LNCAP (cell line): ENCODE measurements around the gene KCNK4.

Experiments used
- CTCF ChIP-seq: fragments of 450-650 bp; IDR thresholded peaks from 2 replicates; pipeline ENCODE4 v1.5.1; 2017; ENCODE audit warnings: mild to moderate bottlenecking

Gene KCNK4

GRCh38 chr11:64278576-64279190 is 12.4 kb upstream of the KCNK4 start:
- no peak for TF ChIP-seq CTCF

- no peak for TF ChIP-seq CTCF
Observed at GRCh38 chr11:64281957-64282770, 8.9 kb upstream of the KCNK4 start.

DNA sequence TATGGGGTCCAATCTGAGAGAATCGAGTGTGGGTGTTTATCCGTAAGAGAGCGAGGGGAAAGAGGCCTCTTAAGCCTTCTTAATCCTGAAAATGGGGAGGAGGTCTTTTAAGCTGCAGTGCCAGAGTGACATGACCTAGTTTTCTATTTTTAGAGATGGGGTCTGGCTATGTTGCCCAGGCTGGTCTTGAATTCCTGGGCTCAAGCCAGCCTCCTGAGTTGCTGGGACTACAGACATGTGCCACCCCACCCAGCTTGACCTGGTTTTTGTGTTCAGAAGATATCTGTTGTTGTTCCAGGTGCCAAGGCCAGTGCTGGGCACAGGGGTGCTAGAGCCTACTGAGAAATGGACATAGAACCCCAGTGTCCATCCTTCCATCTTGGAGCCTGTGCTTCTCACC is 8.0 kb upstream of the KCNK4 start:
- TF ChIP-seq CTCF, result no peak

DNA sequence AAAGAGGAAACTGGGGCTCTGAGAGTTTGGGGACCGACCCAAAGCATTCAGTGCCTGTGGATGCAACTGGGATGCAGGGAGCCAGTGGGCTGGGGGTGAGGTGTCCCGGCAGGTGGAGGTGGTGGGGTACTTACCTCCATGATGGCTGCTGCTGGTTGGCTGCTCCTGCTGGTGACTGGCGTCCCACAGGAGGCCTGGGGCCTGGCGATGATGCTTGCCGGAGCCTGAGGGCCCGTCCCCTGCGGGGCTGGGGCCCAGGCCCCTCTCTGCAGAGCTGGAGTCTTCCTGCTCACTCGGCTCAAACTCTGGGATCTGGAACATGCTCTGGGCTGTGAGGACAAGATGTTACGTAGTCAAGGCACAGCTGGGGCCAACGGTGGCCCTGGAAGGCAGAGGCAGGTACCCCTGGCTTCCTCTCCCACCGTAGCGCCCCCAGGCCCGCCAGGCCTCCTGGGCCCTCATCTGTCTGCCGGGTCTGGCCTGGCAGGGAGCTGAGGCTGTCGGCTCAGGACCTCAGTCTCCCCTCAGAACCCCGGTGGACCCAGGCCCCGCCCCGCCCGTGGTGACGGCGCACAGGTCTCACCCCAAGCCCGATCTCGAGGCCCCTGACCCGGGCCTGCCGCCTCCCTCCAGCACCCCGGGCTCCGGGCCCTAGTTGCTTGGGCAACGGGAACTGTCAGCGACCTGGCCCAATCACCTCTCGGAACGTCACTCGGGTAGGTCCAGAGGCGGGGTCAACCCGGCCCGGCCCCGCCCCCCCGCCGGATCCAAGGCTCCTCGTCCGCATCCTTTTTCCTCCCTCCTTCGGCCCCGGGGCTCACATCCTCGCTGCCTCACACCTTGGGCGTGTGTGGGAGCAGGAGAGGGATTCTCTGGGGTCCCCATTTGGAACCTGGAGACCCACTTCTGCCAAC is 6.8 kb upstream of the KCNK4 start, which contains the start of gene BAD:
Gene BAD, minus strand, starts transcription at position 618 of the 914 bp plus-strand sequence. Its CDS starts 297 bp downstream, at position 321.
- TF ChIP-seq CTCF, result no peak

DNA sequence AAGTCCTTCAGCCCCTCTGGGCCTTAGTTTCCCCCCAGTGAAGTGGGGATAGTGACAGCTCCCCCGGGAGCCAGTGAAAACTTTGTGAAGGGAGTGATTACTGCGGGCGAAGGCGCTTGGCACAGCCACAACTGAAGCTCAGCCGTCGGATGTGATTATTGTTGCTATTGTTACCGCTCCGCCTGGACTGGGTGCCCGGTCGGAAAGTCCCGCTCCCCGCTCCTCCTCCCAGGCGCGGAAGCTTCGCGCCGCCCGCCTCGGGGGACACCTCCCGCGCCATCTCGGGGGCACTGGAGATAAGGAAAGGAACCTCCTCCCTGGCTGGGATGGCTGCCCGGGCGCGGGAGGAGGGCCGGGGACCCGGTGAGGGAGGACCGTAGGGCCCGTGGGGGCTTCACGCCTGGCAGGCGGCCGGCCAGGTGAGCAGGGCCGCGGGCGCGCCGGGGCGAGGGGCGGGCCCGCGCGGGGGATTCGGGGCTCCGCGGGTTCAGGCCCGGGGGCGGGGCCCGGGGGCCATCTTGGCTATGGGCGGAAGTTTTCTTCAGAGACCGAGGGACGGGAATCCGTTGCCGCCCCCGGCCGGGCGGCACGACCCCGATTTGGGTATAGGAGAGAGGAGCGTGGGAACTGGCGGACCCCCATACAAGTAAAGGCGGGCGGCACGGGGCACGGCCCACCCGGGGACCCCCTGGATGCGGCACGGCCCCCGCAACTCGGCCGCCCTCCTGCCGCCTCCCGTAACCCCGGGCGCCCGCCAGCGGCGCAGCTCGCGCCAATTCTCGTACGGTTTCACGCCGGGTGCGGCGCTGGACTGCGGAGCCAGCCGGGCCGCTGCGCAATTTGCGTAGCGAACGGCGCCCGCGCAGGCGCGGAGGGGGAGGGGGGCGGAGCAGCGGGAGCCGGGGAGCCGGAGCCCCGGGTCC is 5.9 kb upstream of the KCNK4 start, which contains the start of gene GPR137:
Gene GPR137, plus strand, starts transcription at position 887 of the 923 bp plus-strand sequence. CDS start 677 bp downstream, outside the sequence.
- TF ChIP-seq CTCF, result no peak

GRCh38 chr11:64285885-64286800 is 5.0 kb upstream of the KCNK4 start:
- TF ChIP-seq CTCF, result 0 out of 2 replicates have a peak, but pooled peaks have one; percentile 22
